Hepatocyte (in vitro differentiated cells): ENCODE measurements around the gene MICOS13. TPM values are rescaled to one million over a fixed set of nuclear protein-coding genes. Genes with fewer than 3 reads are reported as not detected.

Source experiments
- DNase-seq: peaks from one replicate; pipeline ENCODE4 v3.0.0-alpha.2; 2016; ENCODE audit warnings: low spot score
- H2AFZ ChIP-seq: fragments of 200-600 bp; sonication (generic); 2 replicates; pipeline ENCODE4 v1.6.0; 2016; ENCODE audit warnings: antibody characterized with exemption, mild to moderate bottlenecking
- H3K27ac ChIP-seq: fragments of 200-600 bp; sonication (generic); 2 replicates; pipeline ENCODE4 v1.5.1; 2016; ENCODE audit warnings: mild to moderate bottlenecking
- H3K27me3 ChIP-seq: fragments of 200-600 bp; sonication (generic); 2 replicates; pipeline ENCODE4 v1.6.1; 2016
- H3K36me3 ChIP-seq: fragments of 200-600 bp; sonication (generic); replicated peaks from 2 replicates; pipeline ENCODE4 v1.5.1; 2016; ENCODE audit warnings: low read depth; ENCODE audit not compliant: insufficient read depth
- H3K4me1 ChIP-seq: fragments of 200-600 bp; sonication (generic); 2 replicates; pipeline ENCODE4 v1.5.1; 2016; ENCODE audit warnings: mild to moderate bottlenecking, moderate library complexity; ENCODE audit not compliant: insufficient read depth
- H3K4me2 ChIP-seq: fragments of 200-600 bp; sonication (generic); 2 replicates; pipeline ENCODE4 v1.6.0; 2016
- H3K4me3 ChIP-seq: fragments of 200-600 bp; sonication (generic); 2 replicates; pipeline ENCODE4 v1.5.1; 2016; ENCODE audit warnings: mild to moderate bottlenecking
- H3K79me2 ChIP-seq: fragments of 200-600 bp; sonication (generic); 2 replicates; pipeline ENCODE4 v1.6.0; 2017; ENCODE audit warnings: mild to moderate bottlenecking
- H3K9me2 ChIP-seq: fragments of 200-600 bp; sonication (generic); replicated peaks from 2 replicates; pipeline ENCODE4 v1.6.0; 2017; ENCODE audit warnings: mild to moderate bottlenecking; ENCODE audit not compliant: insufficient read depth
- H3K9me3 ChIP-seq: fragments of 200-600 bp; sonication (generic); 2 replicates; pipeline ENCODE4 v1.5.1; 2016; ENCODE audit warnings: low read depth, mild to moderate bottlenecking
- H4K20me1 ChIP-seq: fragments of 200-600 bp; sonication (generic); 2 replicates; pipeline ENCODE4 v1.6.0; 2016; ENCODE audit warnings: mild to moderate bottlenecking; ENCODE audit not compliant: insufficient read depth, poor library complexity, severe bottlenecking
- CTCF ChIP-seq: fragments of 200-600 bp; sonication (generic); IDR thresholded peaks from 2 replicates; pipeline ENCODE4 v1.5.1; 2016; ENCODE audit warnings: antibody characterized with exemption, mild to moderate bottlenecking; ENCODE audit not compliant: poor library complexity
- EZH2 ChIP-seq: fragments of 200-600 bp; sonication (generic); IDR thresholded peaks from 2 replicates; pipeline ENCODE4 v1.6.1; 2016; ENCODE audit warnings: antibody characterized with exemption, mild to moderate bottlenecking, borderline replicate concordance
- EZH2phosphoT487 ChIP-seq: fragments of 200-600 bp; sonication (generic); IDR thresholded peaks from one replicate; pipeline ENCODE4 v1.6.1; 2018; ENCODE audit warnings: antibody characterized with exemption, mild to moderate bottlenecking, low read depth, moderate library complexity; ENCODE audit not compliant: unreplicated experiment, severe bottlenecking
- WGBS: methylation state at CpG from one replicate; pipeline ENCODE4 v1.1.6; 2016; ENCODE audit warnings: low lambda C conversion rate; ENCODE audit errors: missing lambda C conversion rate; 5-methylcytosine and 5-hydroxymethylcytosine counted together
- polyA plus RNA-seq: library from polyadenylated mRNA; unstranded; fragments of >200 nt; fragmentation: Nextera tagmentation; extraction: Ambion mirVana; gene quantifications from 2 replicates; pipeline ENCODE4 v1.2.1, GENCODE V29; 2016
- total RNA-seq: library from RNA; depleted of rRNA; stranded (reverse); fragments of >200 nt; gene quantifications from 2 replicates; pipeline ENCODE4 v1.2.3, GENCODE V29; 2014

The MICOS13 gene
- total and polyA plus RNA-seq, 2 experiments from 2014 or later, result 32.3 to 120 TPM

GRCh38 chr19:5719274-5719960 lies 39.1 kb upstream of the MICOS13 start:
- Histone ChIP-seq H3K9me3 (no peaks in the 10 kb centered on the region), H3K4me1 (peaks cover 13% of the 10 kb centered on the region), H3K27me3 (no peaks in the 10 kb centered on the region), H2AFZ (peak overlapping the region; percentile 61), H3K79me2 (peaks cover 51% of the 10 kb centered on the region), H3K4me2 (peak overlapping the region; percentile 88), H4K20me1 (no peaks in the 10 kb centered on the region), H3K4me3 (peak overlapping the region; percentile 69), H3K36me3 (no peaks in the 10 kb centered on the region), H3K27ac (peak overlapping the region; percentile 95), H3K9me2 (no peaks in the 10 kb centered on the region)
- TF ChIP-seq CTCF (no peak), EZH2 (no peak), EZH2phosphoT487 (no peak)
- DNase-seq, result no peak
- under 1% methylated on average over 36 of the region's 58 CpGs for WGBS

GRCh38 chr19:5718579-5719273 lies 38.4 kb upstream of the MICOS13 start:
- Histone ChIP-seq H3K4me2 (peak overlapping the region; percentile 88), H3K27ac (peak overlapping the region; percentile 95), H3K4me1 (peaks cover 13% of the 10 kb centered on the region), H3K9me3 (no peaks in the 10 kb centered on the region), H4K20me1 (no peaks in the 10 kb centered on the region), H2AFZ (no peak overlapping the region), H3K79me2 (peaks cover 58% of the 10 kb centered on the region), H3K4me3 (peak overlapping the region; percentile 69), H3K27me3 (no peaks in the 10 kb centered on the region), H3K9me2 (no peaks in the 10 kb centered on the region), H3K36me3 (no peaks in the 10 kb centered on the region)
- TF ChIP-seq EZH2, result no peak
- peak; percentile 70 for DNase-seq
- WGBS, result 24% methylated on average over 11 of the region's 11 CpGs

GRCh38 chr19:5718037-5718578 lies 37.8 kb upstream of the MICOS13 start:
- no peaks in the 10 kb centered on the region for H3K9me3 ChIP-seq
- DNase-seq, result no peak
- H4K20me1 ChIP-seq, result no peaks in the 10 kb centered on the region
- peak overlapping the region; percentile 95 for H3K27ac ChIP-seq
- no peaks in the 10 kb centered on the region for H3K36me3 ChIP-seq
- TF ChIP-seq EZH2 (no peak), EZH2phosphoT487 (no peak), CTCF (no peak)
- peaks cover 58% of the 10 kb centered on the region for H3K79me2 ChIP-seq
- 88% methylated on average over 14 of the region's 14 CpGs for WGBS
- peak overlapping the region; percentile 88 for H3K4me2 ChIP-seq
- no peak overlapping the region for H3K4me3 ChIP-seq
- no peak overlapping the region for H2AFZ ChIP-seq
- H3K27me3 ChIP-seq, result no peaks in the 10 kb centered on the region
- peaks cover 13% of the 10 kb centered on the region for H3K4me1 ChIP-seq
- H3K9me2 ChIP-seq, result no peaks in the 10 kb centered on the region

- Histone ChIP-seq H3K4me1 (peaks cover 13% of the 10 kb centered on the region), H3K27me3 (no peaks in the 10 kb centered on the region), H2AFZ (no peak overlapping the region), H3K9me3 (no peaks in the 10 kb centered on the region), H3K36me3 (no peaks in the 10 kb centered on the region), H3K4me2 (peak overlapping the region; percentile 88), H3K27ac (peak overlapping the region; percentile 95), H3K4me3 (no peak overlapping the region), H3K79me2 (peaks cover 58% of the 10 kb centered on the region), H4K20me1 (no peaks in the 10 kb centered on the region), H3K9me2 (no peaks in the 10 kb centered on the region)
- DNase-seq, result no peak
- WGBS, result 96% methylated on average over 8 of the region's 8 CpGs
- TF ChIP-seq EZH2phosphoT487 (no peak), EZH2 (no peak), CTCF (no peak)
Measured at GRCh38 chr19:5717215-5717935, 37.1 kb upstream of the MICOS13 start.
